ENCODE measurements around the gene SHANK1.

- TF ChIP-seq POLR2A (IDR thresholded peaks at IDR 0.05; ENCODE audit: low read depth, low read length) (no peak), CTCF (conservative IDR thresholded peaks at IDR 0.05; ENCODE audit: low read depth, low read length) (no peak), MAFK (IDR thresholded peaks at IDR 0.05; ENCODE audit: low read depth, low read length) (no peak), SMC3 (IDR thresholded peaks at IDR 0.05; ENCODE audit: low read depth, low read length) (no peak), USF2 (IDR thresholded peaks at IDR 0.05; ENCODE audit: low read depth, low read length) (no peak), RFX5 (IDR thresholded peaks at IDR 0.05; ENCODE audit: low read depth, low read length) (no peak), CEBPB (IDR thresholded peaks at IDR 0.05; ENCODE audit: low read depth, low read length) (no peak), RCOR1 (IDR thresholded peaks at IDR 0.05; ENCODE audit: insufficient replicate concordance, low read length) (no peak), MAZ (IDR thresholded peaks at IDR 0.05; ENCODE audit: borderline replicate concordance, low read depth, low read length) (no peak), RAD21 (IDR thresholded peaks at IDR 0.05; ENCODE audit: low read length) (no peak), BHLHE40 (IDR thresholded peaks at IDR 0.05; ENCODE audit: low read depth, low read length) (no peak), FOS (IDR thresholded peaks at IDR 0.05; ENCODE audit: low read depth, low read length) (no peak), MXI1 (IDR thresholded peaks at IDR 0.05; ENCODE audit: borderline replicate concordance, low read depth, low read length) (no peak), ELK1 (IDR thresholded peaks at IDR 0.05; ENCODE audit: borderline replicate concordance, low read depth, low read length) (no peak)
Observed at GRCh38 chr19:50629194-50629593, 90.4 kb downstream of the SHANK1 start.
